Lower lobe of right lung (tissue), 2 donors: ENCODE data around the gene BRD7. TPM values are rescaled to one million over a fixed set of nuclear protein-coding genes. Genes with fewer than 3 reads are reported as not detected.

Experiments
- ATAC-seq, 2 donors: fragments of 200-7000 bp; cut with Tn5 transposase; one replicate each; pipeline ENCODE4 v1.9.1; 2020 to 2022; ENCODE audit warnings: mild to moderate bottlenecking in 2 of 2, moderate library complexity in 2 of 2
- DNase-seq: peaks from one replicate; pipeline ENCODE4 v3.0.0-alpha.2; 2020
- H3K27ac ChIP-seq: fragments of 200-600 bp; one replicate; pipeline ENCODE4 v1.8.0; 2022
- H3K27me3 ChIP-seq: fragments of 200-600 bp; one replicate; pipeline ENCODE4 v1.8.0; 2022; ENCODE audit warnings: low read depth
- H3K36me3 ChIP-seq: fragments of 200-600 bp; one replicate; pipeline ENCODE4 v1.8.0; 2022; ENCODE audit warnings: mild to moderate bottlenecking
- H3K4me1 ChIP-seq: fragments of 200-600 bp; one replicate; pipeline ENCODE4 v1.8.0; 2022
- H3K4me3 ChIP-seq: fragments of 200-600 bp; one replicate; pipeline ENCODE4 v1.8.0; 2022; ENCODE audit warnings: mild to moderate bottlenecking
- H3K9me3 ChIP-seq: fragments of 200-600 bp; one replicate; pipeline ENCODE4 v1.8.0; 2022
- intact Hi-C: fragments of 100-400 bp; cut with DNase I; formaldehyde crosslinking; loops from one replicate; pipeline ENCODE4 v1.11.0; 2022
- total RNA-seq: library from RNA; stranded (reverse); fragmentation: NEBNext Ultra II Directional; extraction: Animal tissue kit (Norgen Biotek cat#: 25700); gene quantifications from one replicate; pipeline ENCODE4 v1.2.1, GENCODE V29; 2021
- TF ChIP-seq, protein P1 (sequence below): fragments of 200-600 bp; IDR thresholded peaks from one replicate; pipeline ENCODE4 v1.8.0; 2022; ENCODE audit warnings: antibody characterized with exemption, mild to moderate bottlenecking
- donor health status: DM: no; HTN: yes; CAD: no; lungs with severe emphysema.

Gene BRD7
- total RNA-seq, 1 donor from 2014 or later = 76.3 TPM

DNA sequence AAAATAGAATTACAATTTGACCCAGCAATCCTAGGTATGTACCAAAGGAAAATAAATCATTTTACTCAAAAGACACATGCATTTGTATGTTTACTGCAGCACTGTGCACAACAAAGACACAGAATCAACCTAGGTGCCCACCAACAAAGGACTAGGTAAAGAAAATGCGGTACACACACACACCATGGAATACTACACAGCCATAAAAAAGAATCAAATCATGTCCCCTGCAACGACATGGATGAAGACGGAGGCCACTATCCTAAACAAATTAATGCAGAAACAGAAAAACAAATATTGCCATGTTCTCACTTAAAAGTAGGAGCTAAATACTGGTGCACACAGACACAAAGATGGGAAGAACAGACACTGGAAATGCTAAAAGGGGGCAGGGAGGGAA is 36.2 kb downstream of the BRD7 start:
- DNase-seq (no peak), ATAC-seq (no peak)
- H3K9me3 ChIP-seq = no peaks in the 10 kb centered on the region
- no peaks in the 10 kb centered on the region for H3K27me3 ChIP-seq
- no peak overlapping the region for H3K27ac ChIP-seq
- intact Hi-C loops = no loop called here
- H3K36me3 ChIP-seq = peaks cover 49% of the 10 kb centered on the region
- H3K4me3 ChIP-seq = no peak overlapping the region
- TF ChIP-seq, protein P1, sequence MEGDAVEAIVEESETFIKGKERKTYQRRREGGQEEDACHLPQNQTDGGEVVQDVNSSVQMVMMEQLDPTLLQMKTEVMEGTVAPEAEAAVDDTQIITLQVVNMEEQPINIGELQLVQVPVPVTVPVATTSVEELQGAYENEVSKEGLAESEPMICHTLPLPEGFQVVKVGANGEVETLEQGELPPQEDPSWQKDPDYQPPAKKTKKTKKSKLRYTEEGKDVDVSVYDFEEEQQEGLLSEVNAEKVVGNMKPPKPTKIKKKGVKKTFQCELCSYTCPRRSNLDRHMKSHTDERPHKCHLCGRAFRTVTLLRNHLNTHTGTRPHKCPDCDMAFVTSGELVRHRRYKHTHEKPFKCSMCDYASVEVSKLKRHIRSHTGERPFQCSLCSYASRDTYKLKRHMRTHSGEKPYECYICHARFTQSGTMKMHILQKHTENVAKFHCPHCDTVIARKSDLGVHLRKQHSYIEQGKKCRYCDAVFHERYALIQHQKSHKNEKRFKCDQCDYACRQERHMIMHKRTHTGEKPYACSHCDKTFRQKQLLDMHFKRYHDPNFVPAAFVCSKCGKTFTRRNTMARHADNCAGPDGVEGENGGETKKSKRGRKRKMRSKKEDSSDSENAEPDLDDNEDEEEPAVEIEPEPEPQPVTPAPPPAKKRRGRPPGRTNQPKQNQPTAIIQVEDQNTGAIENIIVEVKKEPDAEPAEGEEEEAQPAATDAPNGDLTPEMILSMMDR = no peak
- H3K4me1 ChIP-seq = peaks cover 13% of the 10 kb centered on the region

DNA sequence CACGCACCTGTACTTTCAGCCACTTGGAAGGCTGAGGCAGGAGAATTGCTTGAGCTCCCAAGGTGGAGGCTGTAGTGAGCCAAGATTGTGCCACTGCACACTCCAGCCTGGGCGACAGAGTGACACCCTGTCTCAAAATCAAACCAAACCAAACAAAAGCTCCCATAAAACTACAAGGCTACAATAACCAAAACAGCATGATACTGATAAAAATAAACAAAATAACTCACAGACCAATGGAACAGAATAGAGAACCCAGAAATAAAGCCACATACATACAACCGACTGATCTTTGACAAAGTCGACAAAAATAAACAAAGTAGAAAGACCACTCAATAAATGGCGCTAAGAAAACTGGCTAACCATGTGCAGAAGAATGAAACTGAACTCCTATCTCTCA is 37.2 kb downstream of the BRD7 start:
- Histone ChIP-seq H3K27me3 (no peaks in the 10 kb centered on the region), H3K36me3 (peaks cover 57% of the 10 kb centered on the region), H3K9me3 (no peaks in the 10 kb centered on the region), H3K4me1 (peaks cover 13% of the 10 kb centered on the region), H3K27ac (no peak overlapping the region), H3K4me3 (no peak overlapping the region)
- DNase-seq (no peak), ATAC-seq (no peak)
- intact Hi-C loops = no loop called here
- TF ChIP-seq, protein P1 = no peak

DNA sequence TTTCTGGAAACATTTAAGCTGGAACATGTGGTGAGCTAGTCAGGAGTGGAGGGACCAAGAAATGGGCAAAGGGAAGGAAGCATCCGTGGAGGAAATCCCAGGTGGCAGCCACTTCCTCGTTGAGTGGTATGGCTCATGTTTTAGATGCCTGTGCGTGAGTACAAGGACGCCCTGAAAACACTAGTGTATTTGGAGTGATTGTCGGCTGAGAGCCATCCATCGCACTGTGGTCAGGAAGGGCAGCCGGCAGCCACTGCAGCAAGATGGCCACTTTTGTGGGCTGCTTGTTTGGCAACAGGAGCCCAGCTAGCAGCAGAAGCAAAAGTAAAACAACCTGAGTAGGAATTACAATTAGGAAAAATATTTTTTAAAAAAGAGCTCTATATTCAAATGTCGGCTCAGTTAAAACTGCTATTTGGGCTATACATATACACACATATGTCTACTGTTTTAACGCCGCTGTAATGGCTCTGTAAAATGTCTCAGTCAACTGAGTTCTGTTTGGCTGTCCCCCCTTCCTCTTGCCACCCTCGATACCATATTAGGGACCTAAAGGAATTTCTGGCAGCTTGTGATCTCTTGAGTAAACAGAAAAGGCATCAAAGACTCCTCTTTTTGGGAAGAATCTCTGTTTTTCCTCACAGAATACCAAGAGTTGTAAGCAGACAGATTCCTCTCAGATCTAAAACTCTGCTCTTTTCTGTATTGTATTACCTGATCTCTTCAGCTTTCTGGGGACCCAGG is 39.2 kb downstream of the BRD7 start:
- no peak overlapping the region for H3K4me3 ChIP-seq
- no peaks in the 10 kb centered on the region for H3K9me3 ChIP-seq
- peak; percentile 41 to 54 for ATAC-seq
- TF ChIP-seq, protein P1 = no peak
- intact Hi-C loops = no loop called here
- H3K27me3 ChIP-seq = no peaks in the 10 kb centered on the region
- H3K27ac ChIP-seq = peak overlapping the region; percentile 8
- peaks cover 13% of the 10 kb centered on the region for H3K4me1 ChIP-seq
- DNase-seq = peak; percentile 42
- peaks cover 67% of the 10 kb centered on the region for H3K36me3 ChIP-seq

DNA sequence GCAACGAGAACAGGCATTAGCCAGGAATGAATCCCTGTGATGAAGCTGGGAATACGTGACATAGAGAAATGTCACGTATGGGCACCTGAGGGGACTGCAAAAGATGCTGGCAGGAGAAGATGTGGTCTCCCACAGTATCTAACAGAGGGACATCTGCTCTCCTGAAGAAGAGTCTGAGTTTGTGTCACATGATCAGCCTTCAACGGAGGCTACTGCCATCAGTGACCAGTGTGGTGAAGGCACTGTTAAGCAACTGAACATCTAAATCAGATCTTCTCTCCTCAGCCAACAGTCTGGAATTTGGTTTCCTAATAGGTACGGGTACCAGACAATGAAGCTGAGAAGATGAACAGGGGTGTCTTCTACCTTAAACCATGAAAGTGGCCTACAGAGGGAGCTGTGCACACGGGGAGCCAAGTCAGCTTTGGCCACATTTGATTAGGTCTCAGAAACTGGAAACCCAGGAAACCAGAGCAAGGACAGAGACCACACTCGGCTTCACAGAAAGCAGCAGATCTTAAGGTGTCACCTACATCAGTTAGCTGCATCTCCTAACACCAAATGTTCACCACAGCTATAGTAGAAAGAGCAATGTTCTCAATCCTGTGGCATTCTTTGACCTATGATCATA is 41.8 kb downstream of the BRD7 start:
- intact Hi-C loops = no loop called here
- ATAC-seq (peak; percentile 63 to 73), DNase-seq (no peak)
- Histone ChIP-seq H3K36me3 (peaks cover 68% of the 10 kb centered on the region), H3K9me3 (no peaks in the 10 kb centered on the region), H3K27me3 (no peaks in the 10 kb centered on the region), H3K4me3 (no peak overlapping the region), H3K27ac (no peak overlapping the region), H3K4me1 (peaks cover 13% of the 10 kb centered on the region)
- TF ChIP-seq, protein P1 = peak; percentile 47

DNA sequence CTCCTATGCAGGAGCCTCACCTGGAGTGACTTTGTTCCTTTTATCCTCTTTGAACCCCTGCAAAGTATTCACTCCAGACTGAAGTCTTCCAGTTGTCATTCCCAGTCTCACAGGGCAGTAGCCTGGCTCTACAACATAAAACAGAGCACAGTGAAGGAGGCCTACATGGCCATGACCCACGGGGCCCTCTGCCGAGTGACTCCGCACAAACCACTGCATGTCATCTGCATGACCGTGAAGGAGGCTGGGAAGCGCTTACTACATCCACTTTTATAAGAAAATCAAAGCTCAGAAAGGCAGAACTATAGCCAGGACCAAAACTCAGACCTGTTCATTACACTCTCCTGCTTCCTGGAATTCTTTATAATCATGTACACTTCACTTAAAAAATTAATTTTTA is 42.5 kb downstream of the BRD7 start:
- peaks cover 74% of the 10 kb centered on the region for H3K36me3 ChIP-seq
- no peaks in the 10 kb centered on the region for H3K27me3 ChIP-seq
- H3K27ac ChIP-seq = no peak overlapping the region
- DNase-seq (no peak), ATAC-seq (no peak)
- H3K9me3 ChIP-seq = no peaks in the 10 kb centered on the region
- TF ChIP-seq, protein P1 = no peak
- intact Hi-C loops = no loop called here
- peaks cover 13% of the 10 kb centered on the region for H3K4me1 ChIP-seq
- no peak overlapping the region for H3K4me3 ChIP-seq
